C4-2B (cell line): Measurements from ENCODE around the gene GPX3.
A peak's percentile ranks its signal among the peaks of the same experiment; 100 is the strongest.

ENCODE experiments used
- CTCF ChIP-seq: fragments of 450-650 bp; conservative IDR thresholded peaks from 2 replicates; pipeline ENCODE4 v1.5.1; 2017; ENCODE audit warnings: mild to moderate bottlenecking
- ZFX ChIP-seq: fragments of 450-650 bp; IDR thresholded peaks from 2 replicates; pipeline ENCODE4 v1.6.1; 2017

GRCh38 chr5:150989695-150990094 lies 30.7 kb upstream of the GPX3 start:
- TF ChIP-seq CTCF (peak; percentile 41), ZFX (no peak)
